ENCODE measurements around the gene NEU4. TPM values are rescaled to one million over a fixed set of nuclear protein-coding genes. Genes with fewer than 3 reads are reported as not detected.
"Not testable (repeated sequence)": the region's sequence is repeated elsewhere in the genome, so short reads cannot be mapped to it uniquely, and the experiment has no call there.

The NEU4 gene
- total RNA-seq, 1 donor from 2014 or later: 0.88 TPM

GRCh38 chr2:241802421-241803318 lies 6.3 kb upstream of the NEU4 start:
- DNase-seq: no peak
- H3K4me3 Mint-ChIP-seq (ENCODE audit: unreplicated experiment): no peak overlapping the region
- no peaks in the 10 kb centered on the region for H3K4me1 Mint-ChIP-seq (ENCODE audit: low read depth, unreplicated experiment)
- no peak overlapping the region for H3K27ac Mint-ChIP-seq (ENCODE audit: unreplicated experiment)
- H3K27me3 Mint-ChIP-seq (ENCODE audit: unreplicated experiment): peaks cover 2% of the 10 kb centered on the region
- no peak for TF ChIP-seq CTCF (IDR thresholded peaks at IDR 0.05; ENCODE audit: partially characterized antibody, unreplicated experiment)
- peaks cover 3% of the 10 kb centered on the region for H3K9me3 Mint-ChIP-seq (ENCODE audit: unreplicated experiment)
- H3K36me3 Mint-ChIP-seq (ENCODE audit: unreplicated experiment): no peaks in the 10 kb centered on the region

GRCh38 chr2:241803387-241804325 lies 5.3 kb upstream of the NEU4 start:
- peak; percentile 58 for DNase-seq
- Mint-ChIP-seq H3K4me1 (ENCODE audit: low read depth, unreplicated experiment) (peaks cover 4% of the 10 kb centered on the region), H3K27ac (ENCODE audit: unreplicated experiment) (no peak overlapping the region), H3K4me3 (ENCODE audit: unreplicated experiment) (no peak overlapping the region), H3K36me3 (ENCODE audit: unreplicated experiment) (no peaks in the 10 kb centered on the region), H3K27me3 (ENCODE audit: unreplicated experiment) (peaks cover 7% of the 10 kb centered on the region), H3K9me3 (ENCODE audit: unreplicated experiment) (peaks cover 4% of the 10 kb centered on the region)
- TF ChIP-seq CTCF (IDR thresholded peaks at IDR 0.05; ENCODE audit: partially characterized antibody, unreplicated experiment): no peak

GRCh38 chr2:241804326-241805229 lies 4.4 kb upstream of the NEU4 start:
- H3K9me3 Mint-ChIP-seq (ENCODE audit: unreplicated experiment): peaks cover 8% of the 10 kb centered on the region
- no peak overlapping the region for H3K27ac Mint-ChIP-seq (ENCODE audit: unreplicated experiment)
- H3K36me3 Mint-ChIP-seq (ENCODE audit: unreplicated experiment): no peaks in the 10 kb centered on the region
- peaks cover 4% of the 10 kb centered on the region for H3K4me1 Mint-ChIP-seq (ENCODE audit: low read depth, unreplicated experiment)
- H3K4me3 Mint-ChIP-seq (ENCODE audit: unreplicated experiment): no peak overlapping the region
- H3K27me3 Mint-ChIP-seq (ENCODE audit: unreplicated experiment): peaks cover 7% of the 10 kb centered on the region
- DNase-seq: peak; percentile 37
- no peak for TF ChIP-seq CTCF (IDR thresholded peaks at IDR 0.05; ENCODE audit: partially characterized antibody, unreplicated experiment)

- not testable (repeated sequence) for H3K4me1 Mint-ChIP-seq (ENCODE audit: low read depth, unreplicated experiment); H3K36me3 Mint-ChIP-seq (ENCODE audit: unreplicated experiment); DNase-seq; H3K4me3 Mint-ChIP-seq (ENCODE audit: unreplicated experiment); H3K27me3 Mint-ChIP-seq (ENCODE audit: unreplicated experiment); H3K9me3 Mint-ChIP-seq (ENCODE audit: unreplicated experiment); H3K27ac Mint-ChIP-seq (ENCODE audit: unreplicated experiment)
Observed at GRCh38 chr2:241806217-241806616, 2.8 kb upstream of the NEU4 start.

All from glutamatergic neuron (in vitro differentiated cells).